HG03066 (cell line): ENCODE measurements around the gene CHTOP.
"Not testable (repeated sequence)": the region's sequence is repeated elsewhere in the genome, so short reads cannot be mapped to it uniquely, and the experiment has no call there.

ENCODE experiments used
- ATAC-seq: cut with Tn5 transposase; IDR thresholded peaks from one replicate; pipeline ENCODE4 v1.9.1; 2021; ENCODE audit warnings: low read depth; ENCODE audit not compliant: unreplicated experiment

Gene CHTOP

GRCh38 chr1:153631047-153632022 lies 2.5 kb upstream of the CHTOP start:
- no peak for ATAC-seq

GRCh38 chr1:153633161-153633753 lies 609 bp upstream of the CHTOP start:
- ATAC-seq, result no peak

- ATAC-seq, result no peak
Measured at GRCh38 chr1:153635872-153636271, 2.0 kb downstream of the CHTOP start.

- ATAC-seq, result no peak
Measured at GRCh38 chr1:153636312-153636711, 2.4 kb downstream of the CHTOP start.

GRCh38 chr1:153638261-153638660 lies 4.4 kb downstream of the CHTOP start:
- ATAC-seq, result no peak

GRCh38 chr1:153639280-153639679 lies 5.4 kb downstream of the CHTOP start:
- no peak for ATAC-seq

GRCh38 chr1:153640213-153640612 lies 6.3 kb downstream of the CHTOP start:
- not testable (repeated sequence) for ATAC-seq

GRCh38 chr1:153640861-153641260 lies 7.0 kb downstream of the CHTOP start:
- no peak for ATAC-seq

- ATAC-seq, result no peak
Measured at GRCh38 chr1:153642161-153642560, 8.3 kb downstream of the CHTOP start.

GRCh38 chr1:153643100-153643499 lies 9.2 kb downstream of the CHTOP start:
- no peak for ATAC-seq

GRCh38 chr1:153643816-153644215 lies 9.9 kb downstream of the CHTOP start:
- ATAC-seq, result no peak

GRCh38 chr1:153646672-153647345 lies 12.9 kb downstream of the CHTOP start:
- ATAC-seq, result no peak

- ATAC-seq, result no peak
Measured at GRCh38 chr1:153647346-153647714, 13.5 kb downstream of the CHTOP start.

GRCh38 chr1:153648000-153648643 lies 14.3 kb downstream of the CHTOP start:
- ATAC-seq, result no peak

GRCh38 chr1:153649137-153649862 lies 15.4 kb downstream of the CHTOP start:
- no peak for ATAC-seq

GRCh38 chr1:153649863-153650235 lies 16.0 kb downstream of the CHTOP start:
- ATAC-seq, result no peak

- ATAC-seq, result no peak
Measured at GRCh38 chr1:153651771-153652170, 17.9 kb downstream of the CHTOP start.

- ATAC-seq, result no peak
Measured at GRCh38 chr1:153652805-153653500, 19.1 kb downstream of the CHTOP start.

GRCh38 chr1:153655333-153655732 lies 21.5 kb downstream of the CHTOP start:
- ATAC-seq, result no peak
